NCI-H446 (cell line): ENCODE results near the gene APOL1.
"Not testable (repeated sequence)": the region's sequence is repeated elsewhere in the genome, so short reads cannot be mapped to it uniquely, and the experiment has no call there.

ENCODE experiments used
- DNase-seq, 2 experiments: peaks; one replicate each; lab custom pipeline; 2025; lab: John Stamatoyannopoulos, UW

The APOL1 gene

GRCh38 chr22:36225333-36225922 lies 27.5 kb upstream of the APOL1 start:
- DNase-seq, result no peak

- DNase-seq, result no peak
Measured at GRCh38 chr22:36226189-36226588, 26.7 kb upstream of the APOL1 start.

DNA sequence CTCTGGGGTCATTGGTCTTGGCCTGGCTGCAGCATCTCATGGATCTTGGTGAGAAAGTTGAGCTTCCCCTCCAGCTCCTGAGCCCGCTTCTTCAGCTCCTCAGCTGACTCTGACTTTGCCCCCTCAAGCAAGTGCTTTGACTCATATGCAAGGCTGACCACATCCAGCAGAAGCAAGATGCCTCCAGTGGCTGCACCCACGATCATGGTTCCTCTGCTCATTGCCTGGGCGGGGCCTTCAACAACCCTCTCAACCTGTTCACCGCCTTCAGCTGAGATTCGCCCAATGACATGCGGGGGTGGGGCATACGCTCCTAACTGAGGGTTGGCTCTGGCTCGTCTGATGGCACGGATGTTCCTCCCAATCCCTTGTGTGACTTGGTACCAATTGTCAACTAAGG lies 25.5 kb upstream of the APOL1 start:
- DNase-seq, result no peak

DNA sequence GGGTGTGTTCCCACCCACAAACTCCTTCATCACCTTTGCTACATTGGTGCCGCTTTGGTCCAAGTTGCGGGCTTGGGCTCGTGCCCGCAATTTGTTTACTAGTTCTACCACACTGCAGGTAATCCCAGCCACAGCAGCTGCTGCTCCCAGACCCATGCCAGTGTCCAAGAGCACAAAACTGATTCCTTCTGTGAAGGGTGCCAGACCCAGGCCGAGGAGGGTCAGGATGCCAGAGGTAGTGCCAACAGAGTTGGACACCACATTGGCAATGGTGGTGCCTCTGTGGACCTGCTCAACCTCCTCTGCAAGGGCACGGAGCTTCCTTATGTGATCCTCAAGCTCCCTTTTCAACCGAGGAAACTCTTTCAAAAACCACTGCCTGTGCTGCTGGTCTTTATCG lies 25.1 kb upstream of the APOL1 start:
- no peak for DNase-seq

GRCh38 chr22:36228369-36228768 lies 24.6 kb upstream of the APOL1 start:
- DNase-seq, result not testable (repeated sequence)

- DNase-seq, result no peak
Measured at GRCh38 chr22:36228944-36229343, 24.0 kb upstream of the APOL1 start.

- DNase-seq, result not testable (repeated sequence)
Measured at GRCh38 chr22:36229649-36230048, 23.3 kb upstream of the APOL1 start.

DNA sequence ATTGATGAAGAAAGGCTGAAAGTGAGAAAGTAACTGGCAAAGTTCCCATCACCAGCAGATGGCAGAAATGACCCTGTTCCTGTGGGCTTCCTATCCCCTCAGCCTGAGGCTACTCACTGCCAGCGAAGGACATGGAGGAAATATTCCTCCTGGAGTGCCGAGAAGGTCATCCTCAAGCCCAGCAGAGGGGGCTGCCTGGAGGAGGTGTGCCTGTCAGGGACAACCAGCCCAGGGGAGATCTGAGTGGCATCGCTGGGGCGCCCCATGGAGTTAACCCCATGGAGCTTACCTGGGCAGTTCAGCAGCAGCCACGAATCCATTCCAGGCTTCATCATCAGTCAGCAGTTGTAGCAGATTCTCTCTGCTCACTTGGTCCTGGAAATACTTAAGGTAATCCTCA lies 21.9 kb upstream of the APOL1 start:
- not testable (repeated sequence) for DNase-seq

DNA sequence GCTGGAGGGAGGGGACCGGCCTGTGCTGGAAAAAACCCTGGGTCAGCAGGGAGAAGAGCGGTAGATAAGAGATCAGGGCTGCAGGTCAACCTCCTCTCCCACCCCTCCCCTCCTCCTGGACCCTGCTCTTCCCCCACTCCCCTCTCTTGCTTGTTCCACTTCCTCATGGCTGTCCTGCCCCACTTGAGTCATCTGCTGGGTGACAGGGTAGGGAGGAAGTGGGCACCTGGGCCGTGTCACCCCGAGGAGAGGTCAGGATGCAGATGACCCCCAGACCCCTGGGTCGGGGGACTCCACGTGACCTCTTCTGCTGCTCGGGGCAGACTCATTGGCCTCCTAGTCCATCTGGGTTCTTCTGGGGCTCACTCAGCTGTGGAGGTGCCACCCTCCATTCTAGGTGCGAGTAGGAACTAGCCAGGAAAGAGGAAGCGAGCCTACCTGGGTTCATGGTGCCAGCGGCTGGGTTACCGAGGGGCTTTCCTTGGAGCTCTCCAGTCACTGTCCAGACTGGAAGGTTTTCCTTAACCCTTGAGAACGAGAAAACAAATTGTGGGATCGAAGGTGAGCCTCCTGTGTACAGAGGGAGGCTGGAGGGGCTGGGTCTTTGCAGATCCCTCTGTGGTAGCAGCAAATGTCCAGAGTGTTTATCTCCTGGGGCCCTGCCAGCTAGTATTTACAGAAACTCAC lies 20.1 kb upstream of the APOL1 start:
- no peak for DNase-seq

- no peak for DNase-seq
Measured at GRCh38 chr22:36233796-36234195, 19.1 kb upstream of the APOL1 start.

DNA sequence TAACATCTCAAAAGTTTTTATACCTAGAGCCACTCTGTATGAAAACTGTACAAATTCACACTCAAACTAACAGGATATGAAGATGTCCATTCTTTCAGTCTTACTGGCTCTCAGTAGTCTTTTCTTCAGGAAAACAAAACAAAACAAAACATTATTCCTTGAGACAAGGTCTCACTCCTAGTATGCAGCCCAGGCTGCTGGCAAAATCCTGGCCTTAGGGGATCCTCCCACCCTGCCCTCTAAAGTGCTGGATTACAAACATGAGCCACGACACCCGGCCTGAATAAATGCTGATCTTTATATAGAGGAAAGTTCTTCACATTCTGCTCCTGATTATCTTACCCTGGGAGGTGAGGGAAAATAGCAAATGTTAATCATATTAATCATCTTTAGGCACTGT lies 18.7 kb upstream of the APOL1 start:
- no peak for DNase-seq

GRCh38 chr22:36234919-36235318 lies 18.0 kb upstream of the APOL1 start:
- DNase-seq, result peak in 1 of 2 experiments; percentile 54

DNA sequence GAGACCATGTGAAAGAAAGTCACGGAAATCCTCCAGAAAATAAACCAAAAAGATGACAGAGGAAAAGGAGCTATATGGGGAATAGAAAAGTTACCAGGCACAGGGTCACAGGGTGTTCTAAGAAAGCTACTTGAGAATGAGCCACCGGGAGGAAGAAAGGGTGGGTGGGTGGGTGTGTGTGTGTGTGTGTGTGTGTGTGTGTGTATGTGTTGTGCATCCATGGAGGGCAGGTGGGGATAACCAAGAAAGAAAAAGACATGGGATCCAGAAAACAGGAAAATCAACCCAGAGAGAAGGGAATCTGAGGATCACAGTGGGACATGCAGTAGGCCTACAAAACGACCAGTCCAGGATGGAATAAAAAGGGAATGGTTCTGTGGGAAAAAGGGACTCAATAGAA lies 17.3 kb upstream of the APOL1 start:
- no peak for DNase-seq

DNA sequence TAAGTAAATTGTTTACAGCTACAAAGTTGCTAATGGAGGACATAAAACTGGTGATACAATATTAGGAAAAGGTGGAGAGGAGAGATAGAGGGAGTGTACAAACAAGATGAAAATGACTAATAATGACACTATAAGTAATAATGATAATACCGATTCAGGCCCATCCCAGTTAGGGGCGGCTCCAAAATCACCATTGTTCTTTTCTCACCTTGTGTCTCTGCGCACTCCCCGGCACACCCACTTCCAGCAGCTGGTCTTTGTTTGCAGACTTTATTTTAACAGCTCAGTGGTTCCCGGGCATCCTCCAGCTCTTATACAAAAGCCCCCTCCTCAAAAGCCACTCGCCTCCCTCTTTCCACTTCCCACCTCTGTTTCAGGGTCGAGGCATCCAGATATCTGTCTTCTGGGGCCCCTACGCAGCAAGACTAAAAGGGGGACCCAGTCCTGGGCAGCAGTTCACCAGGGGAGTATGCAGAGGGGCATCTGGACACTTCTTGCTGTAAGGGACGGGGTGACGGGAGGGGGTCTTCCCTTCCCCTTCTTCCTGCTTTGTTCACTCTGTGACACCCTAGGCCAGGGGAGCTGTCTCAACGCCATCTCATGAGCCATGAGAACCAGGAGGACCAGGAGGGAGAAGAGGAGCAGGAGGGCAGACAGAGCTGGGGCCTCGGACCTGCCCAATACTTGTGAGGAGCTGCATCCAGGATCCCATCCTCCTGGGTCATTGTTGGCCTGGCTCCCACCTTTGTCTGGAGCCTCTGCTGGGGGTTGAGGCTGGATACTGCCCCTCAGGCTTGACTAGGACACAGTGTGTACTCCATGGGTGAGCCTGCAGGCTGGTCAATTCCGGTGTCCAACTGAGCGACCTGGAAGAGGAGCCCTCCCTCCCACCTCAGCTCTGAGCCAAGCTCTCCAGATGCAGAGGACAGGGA lies 16.3 kb upstream of the APOL1 start:
- DNase-seq, result no peak

- DNase-seq, result no peak
Measured at GRCh38 chr22:36237462-36238372, 15.2 kb upstream of the APOL1 start.

DNA sequence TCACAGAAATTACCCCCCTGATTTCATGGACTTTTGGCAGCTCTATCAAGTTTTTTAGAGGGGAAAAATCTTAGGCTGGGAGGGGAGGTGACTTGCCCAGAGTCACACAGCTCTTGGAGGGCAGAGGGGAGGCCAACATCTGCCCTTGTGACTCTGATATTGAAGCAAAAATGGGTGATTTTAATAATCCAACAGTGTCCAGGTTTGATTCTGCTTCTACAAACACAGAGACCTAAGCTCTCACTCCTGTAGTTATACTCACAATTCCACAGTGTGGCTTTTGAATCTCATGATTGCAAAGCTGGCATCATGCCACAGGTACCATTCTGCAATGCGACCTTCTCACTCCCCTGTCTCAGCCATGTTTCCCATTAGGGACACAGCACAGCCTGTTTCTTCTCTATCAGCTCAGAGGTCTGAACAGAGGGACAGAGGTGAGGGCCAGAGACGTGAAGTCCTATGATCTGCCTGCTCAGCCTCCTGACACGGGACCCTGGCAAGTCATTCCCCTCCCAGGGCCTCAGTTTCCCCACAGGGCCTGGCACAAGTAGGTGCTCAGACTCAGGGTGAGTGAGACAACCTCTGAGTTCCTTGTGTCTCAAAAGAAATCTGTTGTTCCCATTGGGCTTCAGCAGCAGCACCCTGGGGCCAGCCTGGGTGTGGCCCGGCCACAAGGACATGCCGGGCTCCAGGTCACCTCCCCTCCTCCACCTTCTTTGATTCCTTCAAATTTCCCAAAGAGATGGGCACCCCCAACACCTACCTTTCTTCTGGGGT lies 14.4 kb upstream of the APOL1 start:
- DNase-seq, result no peak

- no peak for DNase-seq
Measured at GRCh38 chr22:36239150-36239400, 13.9 kb upstream of the APOL1 start.

DNA sequence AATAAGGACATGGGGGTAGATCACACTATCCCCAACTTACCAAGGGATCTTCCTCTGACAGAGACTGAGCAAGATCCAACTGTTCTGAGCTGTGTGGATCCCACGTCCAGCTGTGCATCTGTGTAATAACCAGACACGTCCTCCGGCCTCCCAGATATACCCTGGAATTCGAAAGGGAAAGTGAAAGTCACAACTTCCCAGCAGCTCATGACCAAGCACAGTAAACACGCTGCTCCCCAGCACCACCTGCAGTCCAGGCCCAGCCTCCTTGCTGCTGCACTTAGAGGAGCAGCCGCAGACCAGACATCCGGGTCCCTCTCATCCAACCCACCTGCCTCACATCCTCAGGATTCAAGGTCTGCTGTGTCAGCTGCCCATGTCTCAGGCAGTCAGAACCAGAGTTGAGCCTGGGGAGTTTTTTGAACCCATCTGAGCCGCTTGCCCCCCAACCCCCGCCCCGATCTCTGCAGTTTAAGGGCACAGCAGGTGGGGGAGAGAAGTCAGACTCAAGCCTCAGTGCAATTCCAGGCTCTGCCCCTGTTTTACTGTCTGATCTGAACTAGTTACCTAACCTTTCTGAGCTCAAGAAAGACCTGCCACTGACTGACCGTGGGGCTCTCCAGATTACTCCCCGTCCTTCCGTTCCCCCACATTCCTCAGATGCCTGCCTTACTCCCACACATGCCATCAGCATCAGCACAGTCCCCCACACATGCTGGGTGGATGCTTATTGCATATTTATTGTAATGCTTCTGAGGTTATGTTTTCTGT lies 13.3 kb upstream of the APOL1 start, which contains the start of gene APOL2:
Gene APOL2, minus strand, starts transcription at position 127 of the 771 bp plus-strand sequence. CDS start 6,365 bp downstream, outside the sequence.
- peak in 1 of 2 experiments; percentile 16 for DNase-seq

DNA sequence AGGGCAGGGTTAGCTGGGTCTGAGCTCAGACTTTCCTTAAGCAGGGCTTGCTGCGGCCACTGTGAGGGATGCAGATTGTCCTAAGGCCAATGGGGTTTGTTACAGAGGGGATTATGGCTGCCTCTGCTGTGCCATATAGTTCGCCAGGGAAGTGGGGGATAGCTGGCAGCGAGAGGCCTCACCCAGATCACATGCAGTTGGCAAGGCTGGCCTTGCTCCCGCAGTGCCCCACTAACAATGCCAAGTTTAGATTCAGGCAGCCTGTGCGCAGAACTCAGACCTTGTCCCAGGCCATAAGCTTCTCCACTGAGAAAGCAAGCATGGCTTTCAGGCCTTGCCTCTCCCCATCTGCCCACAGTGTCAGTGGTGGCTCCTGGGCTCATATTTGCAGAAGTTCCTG lies 8.9 kb upstream of the APOL1 start:
- DNase-seq, result peak in 1 of 2 experiments; percentile 40
